ENCODE data around the gene LTF.

DNA sequence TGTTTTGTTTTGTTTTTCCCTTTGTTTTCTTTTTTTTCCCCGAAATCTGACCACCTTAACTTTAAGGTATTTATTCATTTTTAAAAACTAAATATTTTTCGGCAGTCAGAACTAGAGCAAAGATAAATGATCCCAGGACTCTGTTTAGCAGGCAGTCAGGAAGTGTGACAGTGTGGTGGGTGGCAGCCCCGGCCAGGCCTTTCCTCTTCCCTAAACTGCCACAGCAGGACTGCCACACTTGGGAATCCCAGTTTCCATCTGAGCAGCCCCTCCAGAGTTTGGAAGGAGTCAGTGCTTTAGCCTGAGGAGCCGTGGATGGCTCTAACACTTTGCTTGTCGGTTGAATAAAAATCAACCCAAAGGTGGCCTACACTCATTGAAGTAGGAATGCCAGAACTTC is 50.8 kb downstream of the LTF start:
- TF ChIP-seq, protein P1, sequence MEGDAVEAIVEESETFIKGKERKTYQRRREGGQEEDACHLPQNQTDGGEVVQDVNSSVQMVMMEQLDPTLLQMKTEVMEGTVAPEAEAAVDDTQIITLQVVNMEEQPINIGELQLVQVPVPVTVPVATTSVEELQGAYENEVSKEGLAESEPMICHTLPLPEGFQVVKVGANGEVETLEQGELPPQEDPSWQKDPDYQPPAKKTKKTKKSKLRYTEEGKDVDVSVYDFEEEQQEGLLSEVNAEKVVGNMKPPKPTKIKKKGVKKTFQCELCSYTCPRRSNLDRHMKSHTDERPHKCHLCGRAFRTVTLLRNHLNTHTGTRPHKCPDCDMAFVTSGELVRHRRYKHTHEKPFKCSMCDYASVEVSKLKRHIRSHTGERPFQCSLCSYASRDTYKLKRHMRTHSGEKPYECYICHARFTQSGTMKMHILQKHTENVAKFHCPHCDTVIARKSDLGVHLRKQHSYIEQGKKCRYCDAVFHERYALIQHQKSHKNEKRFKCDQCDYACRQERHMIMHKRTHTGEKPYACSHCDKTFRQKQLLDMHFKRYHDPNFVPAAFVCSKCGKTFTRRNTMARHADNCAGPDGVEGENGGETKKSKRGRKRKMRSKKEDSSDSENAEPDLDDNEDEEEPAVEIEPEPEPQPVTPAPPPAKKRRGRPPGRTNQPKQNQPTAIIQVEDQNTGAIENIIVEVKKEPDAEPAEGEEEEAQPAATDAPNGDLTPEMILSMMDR (IDR thresholded peaks at IDR 0.05; ENCODE audit: low read depth, low read length, poor library complexity, severe bottlenecking) = no peak
- no peak for TF ChIP-seq EZH2phosphoT487 (IDR thresholded peaks at IDR 0.05; ENCODE audit: borderline replicate concordance, low read length)
